HG03342 (cell line): ENCODE data around the gene TINAGL1.
"Not testable (repeated sequence)": the region's sequence is repeated elsewhere in the genome, so short reads cannot be mapped to it uniquely, and the experiment has no call there.

ENCODE experiments used
- ATAC-seq: cut with Tn5 transposase; IDR thresholded peaks from one replicate; pipeline ENCODE4 v1.9.1; 2021; ENCODE audit warnings: mild to moderate bottlenecking, moderate library complexity; ENCODE audit not compliant: unreplicated experiment

TINAGL1 gene

DNA sequence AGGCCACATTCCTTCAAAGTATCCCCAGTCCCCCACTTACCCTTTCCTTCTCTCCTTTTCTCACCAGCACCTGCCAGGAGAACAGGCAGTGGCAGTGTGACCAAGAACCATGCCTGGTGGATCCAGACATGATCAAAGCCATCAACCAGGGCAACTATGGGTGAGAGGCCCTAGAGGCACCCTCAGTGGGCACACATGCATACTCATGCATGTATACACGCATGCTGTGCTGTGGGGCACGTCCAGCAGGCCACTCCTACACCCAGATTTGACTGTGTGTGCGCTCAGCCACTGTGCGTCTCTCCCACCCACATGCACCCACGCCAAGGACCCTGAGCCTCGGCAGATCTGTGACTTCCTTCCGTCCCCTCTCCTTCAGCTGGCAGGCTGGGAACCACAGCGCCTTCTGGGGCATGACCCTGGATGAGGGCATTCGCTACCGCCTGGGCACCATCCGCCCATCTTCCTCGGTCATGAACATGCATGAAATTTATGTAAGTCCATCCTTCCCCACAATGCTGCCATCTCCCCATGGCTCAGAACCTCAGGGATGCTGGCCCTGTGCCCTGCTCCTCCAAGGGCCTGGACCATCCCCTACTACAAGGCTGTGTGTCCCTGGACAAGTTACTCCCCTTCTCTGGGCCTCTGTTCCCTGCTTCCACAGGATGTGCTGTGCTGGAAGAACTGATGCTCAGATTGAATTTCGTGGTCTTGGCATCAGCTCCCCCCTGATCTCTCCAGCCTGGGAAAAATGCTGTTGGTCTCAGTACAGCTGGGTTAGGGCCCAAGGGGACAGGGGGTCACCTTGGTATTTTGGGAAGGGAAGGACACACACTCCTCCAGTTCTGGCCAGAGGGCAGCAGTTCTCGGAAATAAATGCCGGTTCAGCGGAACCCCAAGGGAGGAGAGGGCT lies 7.0 kb downstream of the TINAGL1 start:
- no peak for ATAC-seq

DNA sequence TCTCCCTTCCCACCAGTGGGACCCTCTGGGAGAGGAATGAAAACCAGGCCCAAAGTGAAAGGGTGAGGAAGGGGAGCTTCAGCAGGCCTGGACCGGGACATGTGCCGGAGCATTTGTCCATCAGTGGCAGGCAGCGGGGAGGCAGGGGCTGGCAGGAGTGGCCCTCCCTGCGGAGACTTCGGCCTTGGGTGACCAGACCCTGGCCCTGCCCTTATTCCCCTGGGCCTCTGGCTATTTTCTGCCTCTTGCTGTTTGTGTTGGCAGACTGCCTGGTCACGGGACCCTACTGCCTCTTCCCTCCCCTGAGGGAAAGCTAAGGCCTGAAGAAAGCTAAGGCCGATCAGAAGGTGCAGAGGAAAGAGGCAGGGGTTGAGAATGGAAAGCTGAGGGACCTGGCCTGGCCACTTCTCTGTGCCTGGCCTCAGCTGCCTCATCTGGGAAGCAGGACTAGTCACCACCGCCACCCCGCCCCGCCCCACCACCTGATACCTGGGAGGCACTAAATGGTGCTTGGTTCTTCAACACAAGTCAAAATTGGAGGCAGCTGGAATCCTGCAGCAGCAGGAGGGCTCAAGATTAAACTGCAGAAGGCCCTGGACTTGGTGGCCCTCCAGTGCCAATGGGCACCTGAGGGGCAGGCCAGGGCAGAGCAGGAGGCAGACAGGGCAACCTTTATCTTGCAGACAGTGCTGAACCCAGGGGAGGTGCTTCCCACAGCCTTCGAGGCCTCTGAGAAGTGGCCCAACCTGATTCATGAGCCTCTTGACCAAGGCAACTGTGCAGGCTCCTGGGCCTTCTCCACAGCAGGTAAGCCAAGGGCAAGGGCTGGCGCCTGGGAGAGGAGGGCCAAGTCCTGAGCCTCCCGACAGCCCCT lies 7.9 kb downstream of the TINAGL1 start:
- no peak for ATAC-seq

DNA sequence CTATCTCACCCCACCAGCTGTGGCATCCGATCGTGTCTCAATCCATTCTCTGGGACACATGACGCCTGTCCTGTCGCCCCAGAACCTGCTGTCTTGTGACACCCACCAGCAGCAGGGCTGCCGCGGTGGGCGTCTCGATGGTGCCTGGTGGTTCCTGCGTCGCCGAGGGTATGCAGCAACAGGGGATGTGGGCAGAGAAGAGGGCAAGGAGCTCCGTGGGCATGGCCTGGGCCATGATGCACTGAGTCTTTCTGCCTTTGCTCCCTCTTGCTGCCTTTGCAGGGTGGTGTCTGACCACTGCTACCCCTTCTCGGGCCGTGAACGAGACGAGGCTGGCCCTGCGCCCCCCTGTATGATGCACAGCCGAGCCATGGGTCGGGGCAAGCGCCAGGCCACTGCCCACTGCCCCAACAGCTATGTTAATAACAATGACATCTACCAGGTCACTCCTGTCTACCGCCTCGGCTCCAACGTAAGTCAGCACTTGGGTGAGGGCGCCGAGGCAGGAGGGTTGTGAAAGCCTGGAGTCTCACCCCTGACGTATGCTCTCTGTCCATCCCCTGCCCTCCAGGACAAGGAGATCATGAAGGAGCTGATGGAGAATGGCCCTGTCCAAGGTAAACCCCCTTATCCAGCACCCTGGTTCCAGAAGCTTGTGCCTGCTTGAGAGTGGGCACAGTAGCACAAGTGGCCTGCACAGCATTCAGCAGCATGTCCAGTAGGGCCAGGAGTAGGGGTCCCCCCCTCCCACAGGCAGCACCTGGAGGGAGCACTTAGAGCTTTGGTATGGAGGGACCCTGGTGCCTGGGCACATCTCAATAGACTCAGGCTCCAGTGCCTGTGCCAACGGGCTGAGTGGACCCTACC lies 8.8 kb downstream of the TINAGL1 start:
- no peak for ATAC-seq

DNA sequence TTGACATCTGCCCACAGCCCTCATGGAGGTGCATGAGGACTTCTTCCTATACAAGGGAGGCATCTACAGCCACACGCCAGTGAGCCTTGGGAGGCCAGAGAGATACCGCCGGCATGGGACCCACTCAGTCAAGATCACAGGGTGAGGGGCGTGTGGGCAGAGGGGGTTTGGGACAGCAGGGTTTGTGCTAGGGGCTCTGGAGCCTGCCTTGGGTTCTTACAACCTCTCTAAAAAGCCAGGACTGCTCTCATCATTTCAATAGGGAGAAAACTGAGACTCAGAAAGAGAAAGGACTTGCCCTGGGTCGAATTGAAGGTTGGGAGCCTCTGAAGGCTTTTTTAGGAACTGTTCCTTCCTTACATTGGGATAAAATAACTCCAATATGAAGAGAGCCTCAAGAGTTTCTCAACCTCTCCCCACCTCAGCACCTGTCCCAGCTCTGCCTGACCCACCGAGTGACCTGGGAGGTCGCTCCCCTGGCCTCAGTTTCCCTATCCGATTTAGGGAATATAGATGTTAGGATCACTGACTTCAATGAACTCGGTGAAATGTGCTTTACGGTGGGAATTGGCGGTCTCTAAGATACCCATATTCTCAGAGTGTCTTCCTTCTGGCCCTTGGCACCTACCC lies 9.5 kb downstream of the TINAGL1 start:
- no peak for ATAC-seq

DNA sequence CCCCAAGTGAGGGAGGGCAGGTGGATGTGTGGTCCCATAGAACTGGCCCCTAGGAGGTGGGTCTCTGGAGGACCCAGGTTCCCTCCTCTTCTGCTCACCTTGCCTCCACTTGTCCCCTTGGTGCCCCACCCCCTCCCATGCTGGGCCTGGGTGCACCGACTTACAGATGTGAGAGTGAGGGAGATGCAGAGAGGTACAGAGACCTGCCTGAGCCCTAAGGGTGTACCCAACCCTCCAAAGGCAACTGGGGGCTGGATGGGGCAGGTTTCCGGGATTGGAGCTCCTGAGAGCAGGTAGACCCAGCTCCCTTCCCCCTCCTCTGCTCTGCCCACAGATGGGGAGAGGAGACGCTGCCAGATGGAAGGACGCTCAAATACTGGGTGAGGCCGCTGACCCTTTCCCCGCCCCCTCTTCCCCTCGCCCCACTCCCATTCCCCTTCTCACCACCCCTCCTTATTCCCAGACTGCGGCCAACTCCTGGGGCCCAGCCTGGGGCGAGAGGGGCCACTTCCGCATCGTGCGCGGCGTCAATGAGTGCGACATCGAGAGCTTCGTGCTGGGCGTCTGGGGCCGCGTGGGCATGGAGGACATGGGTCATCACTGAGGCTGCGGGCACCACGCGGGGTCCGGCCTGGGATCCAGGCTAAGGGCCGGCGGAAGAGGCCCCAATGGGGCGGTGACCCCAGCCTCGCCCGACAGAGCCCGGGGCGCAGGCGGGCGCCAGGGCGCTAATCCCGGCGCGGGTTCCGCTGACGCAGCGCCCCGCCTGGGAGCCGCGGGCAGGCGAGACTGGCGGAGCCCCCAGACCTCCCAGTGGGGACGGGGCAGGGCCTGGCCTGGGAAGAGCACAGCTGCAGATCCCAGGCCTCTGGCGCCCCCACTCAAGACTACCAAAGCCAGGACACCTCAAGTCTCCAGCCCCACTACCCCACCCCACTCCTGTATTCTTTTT lies 10.3 kb downstream of the TINAGL1 start:
- no peak for ATAC-seq

DNA sequence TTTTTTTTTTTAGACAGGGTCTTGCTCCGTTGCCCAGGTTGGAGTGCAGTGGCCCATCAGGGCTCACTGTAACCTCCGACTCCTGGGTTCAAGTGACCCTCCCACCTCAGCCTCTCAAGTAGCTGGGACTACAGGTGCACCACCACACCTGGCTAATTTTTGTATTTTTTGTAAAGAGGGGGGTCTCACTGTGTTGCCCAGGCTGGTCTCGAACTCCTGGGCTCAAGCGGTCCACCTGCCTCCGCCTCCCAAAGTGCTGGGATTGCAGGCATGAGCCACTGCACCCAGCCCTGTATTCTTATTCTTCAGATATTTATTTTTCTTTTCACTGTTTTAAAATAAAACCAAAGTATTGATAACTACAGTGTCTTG lies 11.0 kb downstream of the TINAGL1 start:
- not testable (repeated sequence) for ATAC-seq

DNA sequence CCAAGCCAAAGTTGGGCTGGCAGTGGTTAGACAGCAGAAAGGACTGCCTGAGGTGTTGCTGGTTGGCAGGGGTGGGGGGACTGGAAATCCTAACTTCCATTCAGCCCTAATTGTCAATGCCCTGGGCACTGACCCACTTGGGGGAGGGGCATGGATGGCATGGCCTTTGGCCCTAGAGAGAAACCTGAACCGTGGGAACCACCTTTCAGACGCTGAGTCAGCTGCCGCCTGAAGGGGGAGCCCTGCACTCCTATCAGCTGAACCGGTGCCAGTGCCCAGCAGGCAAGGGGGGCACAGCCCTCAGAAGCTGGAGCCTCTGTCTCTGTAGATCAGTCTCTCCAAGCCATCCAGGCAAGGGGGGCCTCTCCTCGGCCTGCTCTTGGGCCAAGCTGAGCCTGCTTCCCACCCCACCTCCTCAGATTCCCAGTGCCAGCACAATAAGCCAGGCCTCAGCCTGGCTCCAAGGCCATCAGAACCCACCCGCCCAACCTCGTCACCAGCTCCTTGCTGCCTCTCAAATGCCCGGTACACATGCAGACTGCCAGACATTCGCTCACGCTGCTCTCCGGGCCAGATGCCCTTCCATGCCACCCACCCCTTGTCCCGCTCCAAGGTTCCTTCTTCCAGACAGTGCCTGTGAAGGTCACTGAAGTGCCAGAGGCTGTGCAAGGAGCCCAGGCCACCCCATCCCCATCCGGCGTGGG lies 11.6 kb downstream of the TINAGL1 start:
- ATAC-seq: no peak

DNA sequence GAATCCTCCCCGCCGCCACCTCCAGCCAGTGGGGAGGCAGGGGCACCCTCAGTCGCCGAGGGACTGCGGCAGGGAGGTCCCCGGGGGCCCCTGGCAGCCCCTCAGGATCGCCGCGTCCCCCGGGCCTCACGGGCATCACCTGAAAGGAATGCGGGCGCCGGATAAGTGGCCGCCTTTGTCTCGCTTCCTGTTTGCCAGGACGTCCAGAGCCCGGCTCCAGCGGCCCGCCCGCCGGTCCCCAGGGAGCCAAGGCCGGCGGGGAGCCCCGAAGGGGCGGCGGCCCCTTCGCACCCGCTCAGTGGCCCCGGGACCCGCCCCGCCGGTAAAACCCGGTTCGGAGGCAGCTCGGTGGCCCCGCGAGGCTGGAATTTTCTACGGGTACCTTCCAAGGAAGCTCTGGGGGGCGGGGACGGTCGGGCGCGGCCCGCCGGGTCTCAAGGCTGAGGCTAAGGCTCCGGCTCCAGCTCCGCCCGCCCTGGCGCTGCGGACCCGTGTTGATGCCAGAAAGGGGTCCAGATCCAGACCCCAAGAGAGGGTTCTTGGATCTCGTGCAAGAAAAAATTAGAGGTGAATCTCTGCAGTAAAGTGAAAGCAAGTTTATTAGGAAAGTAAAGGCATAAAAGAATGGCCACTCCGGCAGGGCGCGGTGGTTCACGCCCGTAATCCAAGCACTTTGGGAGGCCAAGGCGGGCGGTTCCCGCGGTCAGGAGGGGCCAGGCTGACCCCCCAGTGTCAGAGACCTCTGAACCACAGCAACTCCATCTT lies 12.6 kb downstream of the TINAGL1 start:
- ATAC-seq: no peak

DNA sequence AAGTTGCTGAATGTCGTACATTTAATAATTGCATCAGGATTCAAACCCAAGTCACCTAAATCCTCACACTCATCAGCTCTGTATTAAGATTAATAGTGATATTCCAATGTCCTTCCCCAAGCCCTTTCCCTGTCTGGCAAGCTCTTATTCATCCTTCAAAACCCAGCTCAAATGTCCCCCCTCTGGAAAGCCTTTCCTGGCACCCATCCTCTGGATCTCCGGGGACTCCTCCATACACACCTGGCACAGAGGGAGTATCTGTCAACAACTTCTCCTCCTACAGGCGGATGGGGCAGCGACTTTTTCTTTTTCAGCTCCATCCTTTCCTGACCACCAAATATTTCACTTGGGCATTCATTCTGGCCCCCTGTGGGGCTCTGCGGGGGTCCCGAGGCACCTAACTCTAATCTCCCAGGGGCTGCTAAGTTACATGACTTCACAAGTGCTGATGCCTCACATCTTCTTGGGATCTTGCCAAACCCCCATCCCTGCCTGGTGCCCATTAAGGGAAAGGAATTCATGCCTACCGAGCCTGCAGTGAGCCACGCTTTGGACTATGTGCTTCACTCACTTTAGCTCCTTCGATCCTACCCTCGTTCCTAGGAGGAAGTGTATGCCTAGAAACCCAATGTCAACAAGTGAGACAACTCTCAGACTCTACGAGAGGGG lies 15.2 kb downstream of the TINAGL1 start:
- ATAC-seq: no peak

DNA sequence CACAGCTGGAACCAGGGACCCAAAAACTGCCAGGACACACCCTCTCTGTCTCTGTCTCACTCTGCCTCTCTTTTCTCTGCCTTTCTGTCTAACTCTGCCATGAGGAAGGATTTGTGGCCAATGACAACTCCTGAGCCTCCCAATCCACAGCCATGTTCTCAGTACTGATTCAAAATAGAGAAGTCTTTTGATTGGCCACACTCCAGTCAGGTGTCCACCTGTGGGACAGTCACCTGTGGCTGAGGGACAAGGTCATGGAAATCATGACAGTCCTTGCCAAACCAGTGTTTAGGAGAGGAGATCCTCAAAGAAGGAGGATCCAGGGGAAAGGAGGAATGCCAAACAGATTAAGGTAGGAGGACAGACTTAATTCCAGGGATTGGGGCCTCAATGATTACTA lies 15.8 kb downstream of the TINAGL1 start:
- ATAC-seq: no peak

DNA sequence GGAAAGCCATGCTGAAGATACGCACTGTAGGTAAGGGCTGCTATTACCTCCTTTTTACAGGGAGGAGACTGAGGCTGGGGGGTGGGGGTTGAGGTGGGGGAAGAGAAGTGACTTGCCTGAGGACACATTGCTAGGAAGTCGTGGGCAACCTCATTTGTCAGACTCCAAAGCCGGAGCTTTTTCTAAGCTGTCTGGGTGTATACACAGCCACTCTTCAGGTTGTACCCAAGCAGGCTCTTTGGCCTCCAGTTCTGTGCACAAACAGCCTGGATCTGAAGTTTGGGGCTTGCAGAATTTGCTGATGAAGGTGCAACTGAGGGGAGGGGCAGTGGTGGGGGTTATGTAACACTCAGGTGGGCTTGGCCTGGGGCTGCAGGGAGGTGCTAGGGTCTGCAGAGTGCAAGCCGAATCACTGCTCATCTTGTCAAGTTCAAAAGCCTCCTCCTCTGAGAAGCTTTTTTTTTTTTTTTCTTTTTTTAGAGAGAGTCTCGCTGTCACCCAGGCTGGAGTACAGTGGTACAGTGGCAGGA lies 16.9 kb downstream of the TINAGL1 start:
- ATAC-seq: no peak

DNA sequence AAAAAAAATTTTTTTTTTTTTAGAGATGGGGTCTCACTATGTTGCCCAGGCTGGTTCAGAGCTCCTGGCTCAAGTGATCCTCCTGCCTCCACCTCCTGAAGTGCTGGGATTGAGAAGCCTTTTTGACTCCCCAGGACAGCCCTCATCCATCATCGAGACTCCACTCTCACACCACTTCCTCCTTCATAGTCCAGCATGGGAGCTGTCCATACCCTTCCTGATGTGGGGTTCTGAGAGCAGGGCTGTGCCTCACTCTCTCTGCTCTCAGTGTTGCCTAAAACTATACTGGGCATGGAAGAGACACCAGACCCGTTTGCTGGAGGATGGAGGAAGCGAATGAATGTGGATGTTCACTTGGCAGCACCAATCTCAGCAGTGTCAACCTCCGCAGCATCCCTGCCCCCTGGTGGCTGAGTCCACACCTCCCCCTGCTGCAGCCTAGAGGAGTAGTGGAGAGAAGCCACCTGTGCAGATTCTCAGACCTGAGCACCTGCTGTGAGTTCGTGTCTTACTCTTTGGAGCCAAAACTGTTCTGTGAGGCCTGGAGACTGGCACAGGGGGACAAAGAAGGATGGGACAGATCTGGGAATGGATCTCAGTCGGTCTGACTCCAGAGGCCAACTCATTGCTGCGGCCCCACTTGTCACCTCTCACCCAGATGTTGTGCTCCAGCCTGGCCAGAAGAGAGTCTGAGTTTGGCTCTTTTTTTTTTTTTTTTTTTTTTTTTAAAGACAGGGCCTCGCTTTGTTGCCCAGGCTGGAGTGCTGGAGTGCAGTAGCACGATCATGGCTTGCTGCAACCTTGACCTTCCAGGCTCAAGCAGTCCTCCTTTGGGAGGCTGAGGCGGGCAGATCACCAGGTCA lies 17.7 kb downstream of the TINAGL1 start:
- no peak for ATAC-seq

DNA sequence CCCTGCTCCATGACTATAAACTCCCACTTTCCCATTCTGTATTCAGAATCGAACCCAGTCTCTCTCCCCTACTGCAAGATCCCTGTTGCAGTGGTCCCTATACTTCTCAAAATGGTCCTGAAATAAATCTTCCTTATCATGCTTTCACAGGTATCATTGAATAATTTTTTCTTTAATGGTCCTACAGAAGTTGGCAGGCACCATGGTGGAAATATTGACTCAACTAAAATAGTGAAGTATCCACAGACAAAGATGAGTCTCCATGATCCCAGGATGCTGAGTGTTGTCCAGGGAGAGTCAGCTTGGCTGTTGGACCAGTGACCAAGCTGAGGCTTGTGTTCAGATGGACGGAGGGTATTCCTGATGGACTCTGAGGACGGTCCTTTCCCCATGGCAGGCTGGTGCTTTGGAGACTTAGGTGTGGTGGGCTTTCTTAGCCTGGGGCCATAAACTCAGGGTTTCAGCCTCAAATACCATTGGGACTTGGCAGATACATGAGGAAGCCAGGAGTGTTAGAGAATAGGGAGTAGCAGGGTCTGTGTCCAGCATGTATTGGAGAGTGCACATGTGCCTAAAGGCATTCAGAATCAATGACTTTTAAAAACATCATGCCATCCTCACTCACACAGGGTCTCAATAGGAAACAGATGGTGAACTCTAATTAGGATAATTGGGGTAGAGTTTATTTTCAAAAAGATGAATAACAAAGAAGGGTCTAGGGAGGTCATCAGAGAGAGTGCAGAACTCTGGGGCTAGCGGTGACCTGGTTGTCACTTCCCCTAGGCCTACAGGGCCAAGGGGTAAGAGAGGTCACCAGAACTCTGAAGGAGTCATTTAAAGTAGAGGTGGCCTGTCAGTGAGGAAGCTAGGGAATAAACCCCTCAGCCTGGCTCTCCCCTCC lies 19.8 kb downstream of the TINAGL1 start:
- ATAC-seq: no peak

DNA sequence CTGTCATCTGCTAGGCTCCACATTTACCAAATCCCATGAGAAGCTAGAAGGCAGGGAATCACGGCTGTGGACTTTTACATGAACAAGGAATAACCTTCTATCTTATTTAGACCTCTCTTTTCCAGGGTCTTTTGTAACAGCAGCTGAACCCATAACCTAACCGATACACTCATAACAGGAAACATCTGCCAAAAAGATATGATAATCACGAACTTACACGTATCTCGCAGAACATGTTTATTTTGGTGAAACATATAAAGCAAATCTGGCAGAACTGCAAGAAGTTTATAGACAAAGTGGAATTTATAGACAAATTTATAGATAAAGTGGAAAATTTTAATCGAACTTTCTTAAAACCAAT lies 20.4 kb downstream of the TINAGL1 start:
- no peak for ATAC-seq

DNA sequence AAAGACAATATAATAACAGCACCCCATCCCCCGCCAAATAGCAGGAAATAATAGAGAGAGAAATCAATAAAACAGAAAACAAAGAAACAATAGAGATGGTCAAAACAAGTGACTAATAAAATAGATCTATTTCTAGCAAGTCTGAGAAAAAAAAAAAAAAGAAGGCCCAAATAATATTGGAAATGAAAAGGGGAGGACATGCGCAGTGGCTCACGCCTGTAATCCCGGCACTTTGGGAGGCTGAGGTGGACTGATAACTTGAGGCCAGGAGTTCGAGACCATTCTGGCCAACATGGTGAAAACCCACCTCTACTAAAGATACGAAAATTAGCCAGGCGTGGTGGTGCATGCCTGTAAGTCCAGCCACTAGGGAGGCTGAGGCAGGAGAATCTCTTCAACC lies 22.7 kb downstream of the TINAGL1 start:
- ATAC-seq: no peak
